Dendritic cell treated with granulocyte-macrophage colony-stimulating factor and Interleukin-4, amounts not matched to agents 40 ng/mL and 50 ng/mL, for 4 days (primary cell): ENCODE data around the gene TJP2.

Experiments used
- H3K27ac Mint-ChIP-seq: one replicate; pipeline ENCODE4 v1.8.0; 2022; ENCODE audit warnings: mild to moderate bottlenecking, mixed read lengths
- H3K27me3 Mint-ChIP-seq: one replicate; pipeline ENCODE4 v1.8.0; 2022; ENCODE audit warnings: mild to moderate bottlenecking, mixed read lengths
- H3K36me3 Mint-ChIP-seq: one replicate; pipeline ENCODE4 v1.8.0; 2022; ENCODE audit warnings: low read depth, mixed read lengths
- H3K4me1 Mint-ChIP-seq: one replicate; pipeline ENCODE4 v1.8.0; 2022; ENCODE audit warnings: low read depth, mixed read lengths
- H3K4me3 Mint-ChIP-seq: one replicate; pipeline ENCODE4 v1.8.0; 2022; ENCODE audit warnings: mild to moderate bottlenecking, moderate library complexity, mixed read lengths
- H3K9me3 Mint-ChIP-seq: one replicate; pipeline ENCODE4 v1.8.0; 2022; ENCODE audit warnings: mixed read lengths
- intact Hi-C: fragments of 100-400 bp; cut with micrococcal nuclease; formaldehyde crosslinking; loops from one replicate; pipeline ENCODE4 v1.15.0; 2022

The TJP2 gene

GRCh38 chr9:69308206-69308931 lies 134.3 kb downstream of the TJP2 start:
- peaks cover 17% of the 10 kb centered on the region for H3K9me3 Mint-ChIP-seq
- peaks cover 6% of the 10 kb centered on the region for H3K4me1 Mint-ChIP-seq
- no peak overlapping the region for H3K4me3 Mint-ChIP-seq
- intact Hi-C loops = no loop called here
- no peak overlapping the region for H3K27ac Mint-ChIP-seq
- no peaks in the 10 kb centered on the region for H3K27me3 Mint-ChIP-seq
- no peaks in the 10 kb centered on the region for H3K36me3 Mint-ChIP-seq

GRCh38 chr9:69313175-69313574 lies 139.1 kb downstream of the TJP2 start:
- Mint-ChIP-seq H3K36me3 (no peaks in the 10 kb centered on the region), H3K4me1 (peaks cover 6% of the 10 kb centered on the region), H3K9me3 (peaks cover 29% of the 10 kb centered on the region), H3K4me3 (no peak overlapping the region), H3K27me3 (peaks cover 3% of the 10 kb centered on the region), H3K27ac (no peak overlapping the region)
- intact Hi-C loops = no loop called here

- peaks cover 29% of the 10 kb centered on the region for H3K9me3 Mint-ChIP-seq
- intact Hi-C loops = no loop called here
- no peaks in the 10 kb centered on the region for H3K36me3 Mint-ChIP-seq
- no peak overlapping the region for H3K4me3 Mint-ChIP-seq
- H3K27me3 Mint-ChIP-seq = peaks cover 3% of the 10 kb centered on the region
- H3K4me1 Mint-ChIP-seq = peaks cover 6% of the 10 kb centered on the region
- no peak overlapping the region for H3K27ac Mint-ChIP-seq
Measured at GRCh38 chr9:69314547-69314946, 140.5 kb downstream of the TJP2 start.

- Mint-ChIP-seq H3K9me3 (peaks cover 24% of the 10 kb centered on the region), H3K4me1 (peaks cover 4% of the 10 kb centered on the region), H3K36me3 (no peaks in the 10 kb centered on the region), H3K27ac (no peak overlapping the region), H3K27me3 (peaks cover 15% of the 10 kb centered on the region), H3K4me3 (no peak overlapping the region)
- intact Hi-C loops = no loop called here
Measured at GRCh38 chr9:69317081-69317480, 143.0 kb downstream of the TJP2 start.

GRCh38 chr9:69317894-69318293 lies 143.8 kb downstream of the TJP2 start:
- H3K27ac Mint-ChIP-seq = no peak overlapping the region
- H3K27me3 Mint-ChIP-seq = peaks cover 19% of the 10 kb centered on the region
- no peaks in the 10 kb centered on the region for H3K36me3 Mint-ChIP-seq
- intact Hi-C loops = no loop called here
- no peaks in the 10 kb centered on the region for H3K4me1 Mint-ChIP-seq
- peaks cover 16% of the 10 kb centered on the region for H3K9me3 Mint-ChIP-seq
- no peak overlapping the region for H3K4me3 Mint-ChIP-seq

GRCh38 chr9:69319324-69320025 lies 145.4 kb downstream of the TJP2 start:
- Mint-ChIP-seq H3K9me3 (peaks cover under 1% of the 10 kb centered on the region), H3K27ac (no peak overlapping the region), H3K4me1 (peaks cover 2% of the 10 kb centered on the region), H3K36me3 (no peaks in the 10 kb centered on the region), H3K27me3 (peaks cover 33% of the 10 kb centered on the region), H3K4me3 (no peak overlapping the region)
- intact Hi-C loops = loop anchor here (10.0 kb wide), 1 partner anchor 55 kb away; no protein-coding TSS in a partner anchor

- peaks cover 17% of the 10 kb centered on the region for H3K4me1 Mint-ChIP-seq
- no peaks in the 10 kb centered on the region for H3K9me3 Mint-ChIP-seq
- H3K4me3 Mint-ChIP-seq = no peak overlapping the region
- no peak overlapping the region for H3K27ac Mint-ChIP-seq
- intact Hi-C loops = loop anchor here (10.0 kb wide), 1 partner anchor 53 kb away; no protein-coding TSS in a partner anchor
- H3K36me3 Mint-ChIP-seq = no peaks in the 10 kb centered on the region
- peaks cover 60% of the 10 kb centered on the region for H3K27me3 Mint-ChIP-seq
Measured at GRCh38 chr9:69322256-69322655, 148.2 kb downstream of the TJP2 start.

GRCh38 chr9:69323861-69324260 lies 149.8 kb downstream of the TJP2 start:
- peaks cover 17% of the 10 kb centered on the region for H3K4me1 Mint-ChIP-seq
- no peak overlapping the region for H3K27ac Mint-ChIP-seq
- no peaks in the 10 kb centered on the region for H3K9me3 Mint-ChIP-seq
- no peaks in the 10 kb centered on the region for H3K36me3 Mint-ChIP-seq
- no peak overlapping the region for H3K4me3 Mint-ChIP-seq
- intact Hi-C loops = loop anchor here (10.0 kb wide), 1 partner anchor 51 kb away; no protein-coding TSS in a partner anchor
- H3K27me3 Mint-ChIP-seq = peaks cover 65% of the 10 kb centered on the region
